ENCODE results near the gene LMAN2L. TPM values are rescaled to one million over a fixed set of nuclear protein-coding genes. Genes with fewer than 3 reads are reported as not detected.

LMAN2L gene
- total RNA-seq, 1 donor from 2014 or later, result 15.3 TPM

GRCh38 chr2:96769814-96770213 is 29.9 kb upstream of the LMAN2L start:
- no peaks in the 10 kb centered on the region for H3K9me3 Mint-ChIP-seq (ENCODE audit: low read depth)
- H3K36me3 Mint-ChIP-seq (ENCODE audit: low read depth), result no peaks in the 10 kb centered on the region
- no peak overlapping the region for H3K27ac Mint-ChIP-seq (ENCODE audit: unreplicated experiment)
- no peak for TF ChIP-seq CTCF (IDR thresholded peaks at IDR 0.05)
- no peaks in the 10 kb centered on the region for H3K27me3 Mint-ChIP-seq (ENCODE audit: low read depth)
- DNase-seq (ENCODE audit: low spot score), result no peak
- no peak overlapping the region for H3K4me3 Mint-ChIP-seq (ENCODE audit: unreplicated experiment)
- H3K4me1 Mint-ChIP-seq (ENCODE audit: low read depth), result no peaks in the 10 kb centered on the region

- Mint-ChIP-seq H3K27ac (ENCODE audit: unreplicated experiment) (no peak overlapping the region), H3K9me3 (ENCODE audit: low read depth) (no peaks in the 10 kb centered on the region), H3K4me1 (ENCODE audit: low read depth) (peaks cover 16% of the 10 kb centered on the region), H3K27me3 (ENCODE audit: low read depth) (no peaks in the 10 kb centered on the region), H3K4me3 (ENCODE audit: unreplicated experiment) (no peak overlapping the region), H3K36me3 (ENCODE audit: low read depth) (no peaks in the 10 kb centered on the region)
- no peak for DNase-seq (ENCODE audit: low spot score)
- no peak for TF ChIP-seq CTCF (IDR thresholded peaks at IDR 0.05)
These were observed 28.3 kb upstream of the LMAN2L start for GRCh38 chr2:96768083-96768561.

- TF ChIP-seq CTCF (IDR thresholded peaks at IDR 0.05), result no peak
- no peaks in the 10 kb centered on the region for H3K36me3 Mint-ChIP-seq (ENCODE audit: low read depth)
- no peak overlapping the region for H3K4me3 Mint-ChIP-seq (ENCODE audit: unreplicated experiment)
- H3K4me1 Mint-ChIP-seq (ENCODE audit: low read depth), result peaks cover 24% of the 10 kb centered on the region
- no peaks in the 10 kb centered on the region for H3K9me3 Mint-ChIP-seq (ENCODE audit: low read depth)
- DNase-seq (ENCODE audit: low spot score), result no peak
- H3K27me3 Mint-ChIP-seq (ENCODE audit: low read depth), result no peaks in the 10 kb centered on the region
- H3K27ac Mint-ChIP-seq (ENCODE audit: unreplicated experiment), result no peak overlapping the region
These were observed 27.4 kb upstream of the LMAN2L start for GRCh38 chr2:96767135-96767871.

GRCh38 chr2:96764253-96764637 is 24.4 kb upstream of the LMAN2L start:
- no peak for DNase-seq (ENCODE audit: low spot score)
- no peaks in the 10 kb centered on the region for H3K9me3 Mint-ChIP-seq (ENCODE audit: low read depth)
- H3K36me3 Mint-ChIP-seq (ENCODE audit: low read depth), result no peaks in the 10 kb centered on the region
- H3K4me1 Mint-ChIP-seq (ENCODE audit: low read depth), result peaks cover 44% of the 10 kb centered on the region
- no peak for TF ChIP-seq CTCF (IDR thresholded peaks at IDR 0.05)
- H3K27me3 Mint-ChIP-seq (ENCODE audit: low read depth), result no peaks in the 10 kb centered on the region
- peak overlapping the region; percentile 45 for H3K27ac Mint-ChIP-seq (ENCODE audit: unreplicated experiment)
- peak overlapping the region; percentile 79 for H3K4me3 Mint-ChIP-seq (ENCODE audit: unreplicated experiment)

- H3K27me3 Mint-ChIP-seq (ENCODE audit: low read depth), result no peaks in the 10 kb centered on the region
- peak; percentile 69 for TF ChIP-seq CTCF (IDR thresholded peaks at IDR 0.05)
- H3K4me1 Mint-ChIP-seq (ENCODE audit: low read depth), result peaks cover 44% of the 10 kb centered on the region
- peak overlapping the region; percentile 45 for H3K27ac Mint-ChIP-seq (ENCODE audit: unreplicated experiment)
- H3K4me3 Mint-ChIP-seq (ENCODE audit: unreplicated experiment), result peak overlapping the region; percentile 79
- H3K36me3 Mint-ChIP-seq (ENCODE audit: low read depth), result no peaks in the 10 kb centered on the region
- no peak for DNase-seq (ENCODE audit: low spot score)
- no peaks in the 10 kb centered on the region for H3K9me3 Mint-ChIP-seq (ENCODE audit: low read depth)
These were observed 23.8 kb upstream of the LMAN2L start for GRCh38 chr2:96763511-96764252.

Measured in chondrocyte (in vitro differentiated cells).